Adrenal gland (tissue), 12 donors: Measurements from ENCODE around the gene KLHL29. TPM values are rescaled to one million over a fixed set of nuclear protein-coding genes. Genes with fewer than 3 reads are reported as not detected.

Experiments used
- DNase-seq, 7 donors: peaks; one replicate each; pipeline ENCODE4 v3.0.0-alpha.2; 2019 to 2020
- H3K27ac ChIP-seq, 5 donors: fragments of 200-600 bp; sonication (generic) in 4 of 5; 1 replicate in 3 of 5; 2 replicates in 2 of 5; pipeline versions ENCODE4 v1.5.1 to v1.8.0; 2016 to 2020; ENCODE audit warnings: mild to moderate bottlenecking in 1 of 5
- H3K27me3 ChIP-seq: fragments of 200-600 bp; 2 replicates; pipeline ENCODE4 v1.8.0; 2021
- H3K36me3 ChIP-seq, 2 donors: fragments of 200-600 bp; replicated peaks in 1 of 2; 1 replicate in 1 of 2; 2 replicates in 1 of 2; pipeline versions ENCODE4 v1.5.1 to v1.8.0; 2018 to 2022
- H3K4me1 ChIP-seq, 2 donors: fragments of 200-600 bp; replicated peaks in 1 of 2; 1 replicate in 1 of 2; 2 replicates in 1 of 2; pipeline versions ENCODE4 v1.5.1 to v1.8.0; 2018 to 2021
- H3K4me3 ChIP-seq, 4 donors: fragments of 200-600 bp; sonication (generic) in 3 of 4; one replicate each; pipeline ENCODE4 v1.5.1; 2016 to 2018
- H3K9me3 ChIP-seq, 3 donors: fragments of 200-600 bp; sonication (generic) in 1 of 3; replicated peaks in 1 of 3; 1 replicate in 2 of 3; 2 replicates in 1 of 3; pipeline versions ENCODE4 v1.5.1 to v1.8.0; 2016 to 2021
- POLR2A ChIP-seq, 2 donors: fragments of 450-650 bp; IDR thresholded peaks; one replicate each; pipeline ENCODE4 v1.6.1; 2017; ENCODE audit warnings: antibody characterized with exemption in 2 of 2, mild to moderate bottlenecking in 2 of 2, moderate library complexity in 1 of 2
- WGBS, 4 donors: extraction: QIAGEN DNeasy Blood & Tissue Kit in 2 of 4; methylation state at CpG; one replicate each; pipeline versions ENCODE4 v1.1.5 to v1.1.7; 2013 to 2017; 5-methylcytosine and 5-hydroxymethylcytosine counted together
- intact Hi-C, 2 donors: fragments of 100-400 bp; cut with DNase I; formaldehyde crosslinking; loops; one replicate each; pipeline versions ENCODE4 v1.14.1 to v1.15.0; 2022 to 2023
- polyA plus RNA-seq, 3 donors: library from polyadenylated mRNA; stranded (reverse); fragments of 200-250 nt in 2 of 3; fragments of 350-450 nt in 1 of 3; fragmentation: Illumina TruSeq in 1 of 3; extraction: RNeasy Lipid Tissue Mini Kit (QIAGEN cat#74804) in 1 of 3; gene quantifications; one replicate each; pipeline ENCODE4 v1.2.3, GENCODE V29; 2013 to 2014
- total RNA-seq, 9 donors: library from RNA; depleted of rRNA in 4 of 9; stranded (reverse); fragments of >200 nt in 4 of 9; fragments of 120-200 nt in 1 of 9; fragmentation: NEBNext Ultra II Directional in 1 of 9; extraction: Animal tissue kit (Norgen Biotek cat#: 25700) in 1 of 9; gene quantifications; one replicate each; pipeline versions ENCODE4 v1.1.0 to v1.2.4, GENCODE V29; 2013 to 2023
- TF ChIP-seq, protein P1 (sequence below), 6 experiments: fragments of 450-650 bp in 4 of 6; fragments of 200-600 bp in 2 of 6; sonication (generic) in 1 of 6; IDR thresholded peaks; 1 replicate in 5 of 6; 2 replicates in 1 of 6; pipeline versions ENCODE4 v1.5.1 to v1.8.0; 2016 to 2021; ENCODE audit warnings: antibody characterized with exemption in 6 of 6, mild to moderate bottlenecking in 2 of 6, moderate library complexity in 1 of 6
- donor health status: healthy with polysubstance abuse.
- donor health status: Bipolar disorder and iron deficiency.
- donor health status: DM: yes; HTN: yes; CAD: no.
- donor health status: DM: no; HTN: no; CAD: no.
- donor health status: DM: no; HTN: no; CAD: no.
- donor health status: DM: yes; HTN: yes; CAD: no.

Gene KLHL29
- total and polyA plus RNA-seq, 12 donors, result 1.9 to 24.5 (median 15.7) TPM

DNA sequence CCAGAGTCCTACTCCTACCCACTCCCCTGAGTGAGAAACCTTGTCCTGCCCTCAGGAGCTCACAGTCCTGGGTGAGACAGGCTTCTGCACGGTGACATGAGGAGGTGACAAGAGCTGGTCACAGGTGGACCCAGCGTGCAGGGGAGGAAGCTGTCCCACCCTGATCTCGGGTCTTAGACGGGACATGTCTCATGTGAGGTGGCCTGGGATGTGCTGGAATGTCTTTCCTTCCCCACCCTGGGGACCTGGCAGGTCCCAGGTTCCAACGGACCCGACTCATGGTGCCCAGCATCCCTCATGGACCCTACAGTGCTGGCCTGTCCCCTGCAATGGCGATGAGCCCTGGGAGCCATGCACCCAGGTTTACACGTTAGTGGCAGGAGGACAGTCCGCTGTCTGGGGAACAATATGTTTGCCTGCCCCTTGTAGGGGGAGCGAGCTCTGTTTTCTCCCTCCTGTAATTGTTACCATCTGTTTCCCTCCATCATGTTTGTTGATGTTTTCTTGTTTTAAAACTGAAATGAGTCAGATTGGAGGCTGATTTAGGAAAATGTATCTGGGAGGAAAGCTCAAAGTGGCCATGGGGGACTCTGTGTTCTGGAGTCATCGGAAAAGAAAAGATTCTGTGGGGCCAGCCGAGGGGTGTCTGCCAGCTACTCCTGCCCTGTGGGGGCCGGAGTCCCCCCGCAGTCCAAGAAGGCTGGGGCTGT is 238.1 kb downstream of the KLHL29 start:
- no peaks in the 10 kb centered on the region for H3K27me3 ChIP-seq
- H3K27ac ChIP-seq, result no peak overlapping the region
- H3K9me3 ChIP-seq, result no peaks in the 10 kb centered on the region
- H3K36me3 ChIP-seq, result no peaks in the 10 kb centered on the region
- DNase-seq, result no peak
- TF ChIP-seq POLR2A (IDR thresholded peaks at IDR 0.05), result no peak
- TF ChIP-seq, protein P1, sequence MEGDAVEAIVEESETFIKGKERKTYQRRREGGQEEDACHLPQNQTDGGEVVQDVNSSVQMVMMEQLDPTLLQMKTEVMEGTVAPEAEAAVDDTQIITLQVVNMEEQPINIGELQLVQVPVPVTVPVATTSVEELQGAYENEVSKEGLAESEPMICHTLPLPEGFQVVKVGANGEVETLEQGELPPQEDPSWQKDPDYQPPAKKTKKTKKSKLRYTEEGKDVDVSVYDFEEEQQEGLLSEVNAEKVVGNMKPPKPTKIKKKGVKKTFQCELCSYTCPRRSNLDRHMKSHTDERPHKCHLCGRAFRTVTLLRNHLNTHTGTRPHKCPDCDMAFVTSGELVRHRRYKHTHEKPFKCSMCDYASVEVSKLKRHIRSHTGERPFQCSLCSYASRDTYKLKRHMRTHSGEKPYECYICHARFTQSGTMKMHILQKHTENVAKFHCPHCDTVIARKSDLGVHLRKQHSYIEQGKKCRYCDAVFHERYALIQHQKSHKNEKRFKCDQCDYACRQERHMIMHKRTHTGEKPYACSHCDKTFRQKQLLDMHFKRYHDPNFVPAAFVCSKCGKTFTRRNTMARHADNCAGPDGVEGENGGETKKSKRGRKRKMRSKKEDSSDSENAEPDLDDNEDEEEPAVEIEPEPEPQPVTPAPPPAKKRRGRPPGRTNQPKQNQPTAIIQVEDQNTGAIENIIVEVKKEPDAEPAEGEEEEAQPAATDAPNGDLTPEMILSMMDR (IDR thresholded peaks at IDR 0.05), result no peak
- H3K4me3 ChIP-seq, result no peak overlapping the region
- intact Hi-C loops, result no loop called here
- WGBS, 4 donors, result 90 to 96% (median 94%) methylated on average over 8 to 14 of the region's 14 CpGs
- H3K4me1 ChIP-seq, result peaks cover 0 to 15% of the 10 kb centered on the region in 2 donors

DNA sequence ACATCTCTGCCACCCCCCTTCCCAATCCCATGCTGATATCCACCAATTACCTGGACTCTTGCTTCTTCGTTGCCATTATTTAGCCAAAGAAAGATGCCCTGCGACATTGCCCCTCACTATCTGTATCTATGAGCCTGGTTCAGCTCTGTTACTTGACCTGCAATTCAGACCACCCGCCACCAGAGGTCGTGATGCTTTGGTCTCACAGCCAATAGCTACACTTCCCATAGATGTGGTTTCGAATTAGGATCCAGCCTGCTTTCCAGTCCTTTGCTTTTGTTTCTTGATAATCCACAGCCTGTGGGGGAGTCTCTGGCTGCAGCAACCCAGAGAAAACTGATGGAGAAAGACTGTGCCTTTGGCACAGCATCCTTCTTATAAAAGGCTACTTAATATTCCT is 239.4 kb downstream of the KLHL29 start:
- Histone ChIP-seq H3K36me3 (no peaks in the 10 kb centered on the region), H3K27me3 (no peaks in the 10 kb centered on the region), H3K4me1 (peaks cover 0 to 7% of the 10 kb centered on the region in 2 donors), H3K27ac (no peak overlapping the region), H3K9me3 (no peaks in the 10 kb centered on the region), H3K4me3 (no peak overlapping the region)
- no peak for TF ChIP-seq POLR2A (IDR thresholded peaks at IDR 0.05)
- TF ChIP-seq, protein P1 (IDR thresholded peaks at IDR 0.05), result peak in 4 of 6 experiments; percentile 27 to 43 (median 33)
- no peak for DNase-seq
- 65 to 76% (median 67%) methylated on average over 5 of the region's 5 CpGs for WGBS, 4 donors
- intact Hi-C loops, result no loop called here

DNA sequence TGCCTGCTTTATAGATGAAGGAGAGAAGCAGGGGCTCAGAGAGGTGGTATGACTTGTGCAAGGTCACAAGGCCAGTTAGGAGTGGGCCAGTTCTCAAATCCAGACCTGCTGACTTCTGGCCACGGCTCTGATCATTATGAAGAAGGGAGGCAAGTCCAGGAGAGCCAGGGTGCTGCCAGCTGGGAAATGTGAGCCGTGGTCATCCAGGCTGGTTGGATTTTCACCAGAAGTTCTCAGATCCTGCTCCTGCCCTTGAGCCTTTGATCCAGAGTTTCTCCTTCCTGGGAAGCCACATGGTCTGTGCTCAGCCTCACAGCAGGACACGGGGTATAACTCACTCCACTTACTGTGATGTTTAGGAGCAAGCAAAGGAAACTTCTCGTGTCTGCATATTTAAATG is 239.9 kb downstream of the KLHL29 start:
- intact Hi-C loops, result no loop called here
- no peak for DNase-seq
- Histone ChIP-seq H3K36me3 (no peaks in the 10 kb centered on the region), H3K4me1 (peaks cover 0 to 7% of the 10 kb centered on the region in 2 donors), H3K4me3 (no peak overlapping the region), H3K9me3 (no peaks in the 10 kb centered on the region), H3K27me3 (no peaks in the 10 kb centered on the region), H3K27ac (no peak overlapping the region)
- WGBS, 4 donors, result 61 to 94% (median 78%) methylated on average over 2 to 4 of the region's 4 CpGs
- TF ChIP-seq, protein P1 (IDR thresholded peaks at IDR 0.05), result no peak
- TF ChIP-seq POLR2A (IDR thresholded peaks at IDR 0.05), result no peak

DNA sequence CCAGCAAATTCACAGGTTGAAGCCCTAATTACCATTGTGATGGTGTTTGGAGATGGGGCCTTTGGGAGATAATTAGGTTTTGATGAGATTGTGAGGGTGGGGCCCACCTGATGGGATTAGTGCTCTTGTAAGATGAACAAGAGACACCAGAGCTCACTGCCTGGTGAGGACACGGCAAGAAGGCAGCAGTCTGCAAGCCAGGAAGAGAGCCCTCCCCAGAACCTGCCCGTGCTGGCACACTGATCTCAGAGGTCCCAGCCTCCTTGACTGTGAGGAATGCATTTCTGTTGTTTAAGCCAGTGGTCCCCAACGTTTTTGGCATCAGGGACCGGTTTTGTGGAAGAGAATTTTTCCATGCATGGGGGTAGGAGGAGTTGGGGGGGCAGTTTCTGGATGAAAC is 240.7 kb downstream of the KLHL29 start:
- WGBS, 4 donors, result 86 to 100% (median 92%) methylated on average over 1 to 4 of the region's 4 CpGs
- no peaks in the 10 kb centered on the region for H3K9me3 ChIP-seq
- H3K4me1 ChIP-seq, result peaks cover 0 to 5% of the 10 kb centered on the region in 2 donors
- no peak for DNase-seq
- TF ChIP-seq POLR2A (IDR thresholded peaks at IDR 0.05), result no peak
- TF ChIP-seq, protein P1 (IDR thresholded peaks at IDR 0.05), result no peak
- no peak overlapping the region for H3K4me3 ChIP-seq
- H3K27ac ChIP-seq, result no peak overlapping the region
- H3K27me3 ChIP-seq, result no peaks in the 10 kb centered on the region
- intact Hi-C loops, result no loop called here
- no peaks in the 10 kb centered on the region for H3K36me3 ChIP-seq
